PC-3 (cell line): ENCODE measurements around the gene LGALS13. TPM values are rescaled to one million over a fixed set of nuclear protein-coding genes. Genes with fewer than 3 reads are reported as not detected.

Source experiments
- ATAC-seq: fragments of 200-7000 bp; cut with Tn5 transposase; 2 replicates; pipeline ENCODE4 v1.9.1; 2020; ENCODE audit warnings: mild to moderate bottlenecking, moderate library complexity
- BruUV-seq: library from RNA; stranded (reverse); fragments of 400-500 nt; replicated peaks from 2 replicates; lab custom pipeline; 2021; lab: Mats Ljungman, UMichigan
- CTCF ChIA-PET: fragments of 300-600 bp; sonication (Branson Sonifier 250); formaldehyde crosslinking; loops from one replicate; lab custom pipeline; 2022; ENCODE audit warnings: antibody characterized with exemption; lab: Charles Lee
- POLR2A ChIA-PET: fragments of 300-600 bp; sonication (Branson Sonifier 250); formaldehyde crosslinking; loops from one replicate; lab custom pipeline; 2022; ENCODE audit warnings: antibody characterized with exemption; ENCODE audit not compliant: unreplicated experiment; lab: Charles Lee
- DNase-seq: peaks from one replicate; pipeline ENCODE4 v3.0.0-alpha.2; 2015
- H2AFZ ChIP-seq: fragments of 300-600 bp; sonication (generic); 2 replicates; pipeline ENCODE4 v1.6.0; 2016; ENCODE audit warnings: antibody characterized with exemption, low read length
- H3F3A ChIP-seq: fragments of 300-600 bp; sonication (generic); one replicate; pipeline ENCODE4 v1.6.0; 2017; ENCODE audit warnings: antibody characterized with exemption, low read length, control low read depth, mild to moderate bottlenecking; ENCODE audit not compliant: unreplicated experiment
- H3K27ac ChIP-seq: fragments of 300-600 bp; sonication (generic); 2 replicates; pipeline ENCODE4 v1.5.1; 2016; ENCODE audit warnings: mild to moderate bottlenecking, low read length
- H3K27me3 ChIP-seq: fragments of 300-600 bp; sonication (generic); 2 replicates; pipeline ENCODE4 v1.6.1; 2016; ENCODE audit warnings: low read length, mixed read lengths
- H3K36me3 ChIP-seq: fragments of 300-600 bp; sonication (generic); 2 replicates; pipeline ENCODE4 v1.6.1; 2016; ENCODE audit warnings: low read depth, mixed run types, low read length, mixed read lengths
- H3K4me1 ChIP-seq: fragments of 300-600 bp; sonication (generic); 2 replicates; pipeline ENCODE4 v1.5.1; 2016; ENCODE audit warnings: low read length; ENCODE audit not compliant: insufficient read depth
- H3K4me2 ChIP-seq: fragments of 300-600 bp; sonication (generic); 2 replicates; pipeline ENCODE4 v1.6.0; 2016; ENCODE audit warnings: low read length
- H3K4me3 ChIP-seq: fragments of 300-600 bp; sonication (generic); 2 replicates; pipeline ENCODE4 v1.5.1; 2016; ENCODE audit warnings: mild to moderate bottlenecking, low read length, mixed read lengths
- H3K79me2 ChIP-seq: fragments of 300-600 bp; sonication (generic); 2 replicates; pipeline ENCODE4 v1.6.1; 2017; ENCODE audit warnings: low read length, mixed read lengths
- H3K9ac ChIP-seq: fragments of 300-600 bp; sonication (generic); 2 replicates; pipeline ENCODE4 v1.6.0; 2016; ENCODE audit warnings: mild to moderate bottlenecking, low read length
- H3K9me2 ChIP-seq: fragments of 300-600 bp; sonication (generic); replicated peaks from 2 replicates; pipeline ENCODE4 v1.6.1; 2016; ENCODE audit warnings: mixed run types, low read length, mixed read lengths
- H3K9me3 ChIP-seq: fragments of 300-600 bp; sonication (generic); 2 replicates; pipeline ENCODE4 v1.6.1; 2016; ENCODE audit warnings: low read length, mixed read lengths
- H4K20me1 ChIP-seq: fragments of 300-600 bp; sonication (generic); 2 replicates; pipeline ENCODE4 v1.6.1; 2016; ENCODE audit warnings: low read length, mixed read lengths
- EZH2 ChIP-seq: fragments of 300-600 bp; sonication (generic); IDR thresholded peaks from one replicate; pipeline ENCODE4 v1.6.1; 2017; ENCODE audit warnings: antibody characterized with exemption, mild to moderate bottlenecking, low read length; ENCODE audit not compliant: unreplicated experiment
- EZH2phosphoT487 ChIP-seq: fragments of 300-600 bp; sonication (generic); IDR thresholded peaks from 2 replicates; pipeline ENCODE4 v1.6.1; 2018; ENCODE audit warnings: mild to moderate bottlenecking, antibody characterized with exemption, low read length, borderline replicate concordance
- intact Hi-C: fragments of 100-400 bp; cut with micrococcal nuclease; formaldehyde crosslinking; loops from 2 replicates; pipeline ENCODE4 v1.9.0; 2023
- total RNA-seq: library from RNA; depleted of rRNA; stranded (reverse); fragments of >200 nt; gene quantifications from 2 replicates; pipeline ENCODE4 v1.2.3, GENCODE V29; 2014
- TF ChIP-seq, protein P1 (sequence below): fragments of 300-600 bp; sonication (generic); conservative IDR thresholded peaks from 2 replicates; pipeline ENCODE4 v1.5.1; 2017; ENCODE audit warnings: antibody characterized with exemption, low read depth, mild to moderate bottlenecking, low read length

LGALS13 gene
- total RNA-seq, 1 experiment from 2014 or later, result not detected

DNA sequence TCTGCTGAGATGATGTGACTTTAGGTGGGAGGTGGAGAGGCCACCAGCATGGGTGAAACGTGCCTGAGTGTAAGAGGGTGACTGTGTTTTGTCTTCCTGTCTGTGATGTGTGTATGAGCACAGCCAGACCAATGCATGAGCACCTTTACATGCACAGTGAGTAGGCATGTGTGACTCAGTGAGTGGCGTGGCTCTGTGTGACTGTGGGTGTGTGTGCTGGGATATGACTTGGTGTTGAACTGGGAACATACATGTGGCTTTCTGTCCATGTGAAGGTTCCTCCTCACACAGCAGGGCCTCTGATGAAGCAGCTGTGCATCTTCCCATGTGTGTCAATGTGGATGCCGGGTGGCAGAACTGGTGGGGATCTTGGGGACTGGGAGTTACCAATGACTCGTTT is 19.9 kb upstream of the LGALS13 start:
- no peaks in the 10 kb centered on the region for H3F3A ChIP-seq
- H3K4me2 ChIP-seq, result no peak overlapping the region
- no peaks in the 10 kb centered on the region for H3K79me2 ChIP-seq
- no peak for DNase-seq
- no peak overlapping the region for H3K4me3 ChIP-seq
- peaks cover 30% of the 10 kb centered on the region for H3K27me3 ChIP-seq
- H3K4me1 ChIP-seq, result no peaks in the 10 kb centered on the region
- TF ChIP-seq EZH2phosphoT487 (no peak), EZH2 (no peak)
- TF ChIP-seq, protein P1, sequence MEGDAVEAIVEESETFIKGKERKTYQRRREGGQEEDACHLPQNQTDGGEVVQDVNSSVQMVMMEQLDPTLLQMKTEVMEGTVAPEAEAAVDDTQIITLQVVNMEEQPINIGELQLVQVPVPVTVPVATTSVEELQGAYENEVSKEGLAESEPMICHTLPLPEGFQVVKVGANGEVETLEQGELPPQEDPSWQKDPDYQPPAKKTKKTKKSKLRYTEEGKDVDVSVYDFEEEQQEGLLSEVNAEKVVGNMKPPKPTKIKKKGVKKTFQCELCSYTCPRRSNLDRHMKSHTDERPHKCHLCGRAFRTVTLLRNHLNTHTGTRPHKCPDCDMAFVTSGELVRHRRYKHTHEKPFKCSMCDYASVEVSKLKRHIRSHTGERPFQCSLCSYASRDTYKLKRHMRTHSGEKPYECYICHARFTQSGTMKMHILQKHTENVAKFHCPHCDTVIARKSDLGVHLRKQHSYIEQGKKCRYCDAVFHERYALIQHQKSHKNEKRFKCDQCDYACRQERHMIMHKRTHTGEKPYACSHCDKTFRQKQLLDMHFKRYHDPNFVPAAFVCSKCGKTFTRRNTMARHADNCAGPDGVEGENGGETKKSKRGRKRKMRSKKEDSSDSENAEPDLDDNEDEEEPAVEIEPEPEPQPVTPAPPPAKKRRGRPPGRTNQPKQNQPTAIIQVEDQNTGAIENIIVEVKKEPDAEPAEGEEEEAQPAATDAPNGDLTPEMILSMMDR, result no peak
- H2AFZ ChIP-seq, result no peak overlapping the region
- H3K36me3 ChIP-seq, result no peaks in the 10 kb centered on the region
- ChIA-PET CTCF (no interaction called here), POLR2A (no interaction called here)
- no peaks in the 10 kb centered on the region for H3K9me2 ChIP-seq
- no peak for ATAC-seq
- H4K20me1 ChIP-seq, result no peaks in the 10 kb centered on the region
- intact Hi-C loops, result no loop called here
- H3K9me3 ChIP-seq, result no peaks in the 10 kb centered on the region
- H3K27ac ChIP-seq, result no peak overlapping the region
- no TSS peak for BruUV-seq
- H3K9ac ChIP-seq, result no peak overlapping the region

DNA sequence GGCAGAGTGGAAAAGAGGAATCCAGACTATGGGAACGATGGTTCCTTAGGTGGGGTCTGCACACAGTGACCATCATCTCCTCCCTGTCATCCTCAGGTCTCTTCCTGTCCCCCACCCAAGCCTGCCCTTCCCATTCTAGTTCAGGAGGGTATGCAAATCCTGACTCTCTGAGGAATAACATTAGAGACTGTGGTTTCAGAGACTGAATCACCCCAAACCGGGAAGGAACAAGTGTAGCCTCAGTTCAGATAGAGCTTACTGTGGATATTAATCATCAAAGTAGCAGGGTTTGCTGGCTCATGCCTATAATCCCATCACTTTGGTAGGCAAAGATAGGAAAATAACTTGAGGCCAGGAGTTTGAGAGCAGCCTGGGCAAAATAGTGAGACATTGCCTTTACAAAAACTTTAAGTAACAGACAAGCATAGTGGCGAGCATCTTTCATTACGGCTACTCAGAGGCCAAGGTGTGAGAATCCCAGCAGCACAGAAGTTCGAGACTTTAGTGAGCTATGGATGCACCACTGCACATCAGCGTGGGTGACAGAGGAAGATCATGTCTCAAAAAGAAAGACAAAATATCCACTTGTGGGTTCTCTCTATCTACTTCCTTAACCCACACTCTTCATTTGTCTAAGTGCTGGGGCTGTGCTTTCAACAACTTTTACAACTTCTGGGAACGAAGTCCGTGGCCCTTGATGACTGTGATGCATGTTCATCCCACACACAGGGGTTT is 19.3 kb upstream of the LGALS13 start:
- intact Hi-C loops, result no loop called here
- Histone ChIP-seq H3F3A (no peaks in the 10 kb centered on the region), H3K79me2 (no peaks in the 10 kb centered on the region), H4K20me1 (no peaks in the 10 kb centered on the region), H3K27me3 (peaks cover 30% of the 10 kb centered on the region), H3K4me3 (no peak overlapping the region), H3K9me3 (no peaks in the 10 kb centered on the region), H3K36me3 (no peaks in the 10 kb centered on the region), H3K27ac (no peak overlapping the region), H3K9me2 (no peaks in the 10 kb centered on the region), H3K4me1 (no peaks in the 10 kb centered on the region), H3K9ac (no peak overlapping the region), H2AFZ (no peak overlapping the region), H3K4me2 (no peak overlapping the region)
- TF ChIP-seq EZH2 (no peak), EZH2phosphoT487 (no peak)
- TF ChIP-seq, protein P1, result no peak
- no peak for ATAC-seq
- ChIA-PET CTCF (no interaction called here), POLR2A (no interaction called here)
- DNase-seq, result no peak
- BruUV-seq, result no TSS peak

DNA sequence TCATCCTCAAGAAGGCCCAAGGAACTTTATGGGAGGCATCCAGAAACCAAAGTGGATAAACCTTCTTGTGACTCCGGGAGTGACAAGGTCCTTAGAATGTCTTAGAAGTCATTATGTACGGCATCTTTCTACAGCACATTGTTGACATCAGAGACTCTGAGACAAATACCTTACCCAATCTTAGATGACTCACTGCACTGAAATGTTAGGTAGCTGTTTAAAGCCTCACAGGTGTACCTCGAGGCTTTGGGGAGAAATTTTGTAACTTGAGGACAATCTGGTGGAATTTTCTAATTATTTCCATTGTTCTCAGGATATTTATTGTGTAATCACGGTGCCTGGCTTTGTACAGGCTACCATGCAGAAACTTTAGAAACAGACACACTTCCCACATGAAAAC is 14.8 kb upstream of the LGALS13 start:
- ChIA-PET POLR2A (no interaction called here), CTCF (no interaction called here)
- TF ChIP-seq, protein P1, result no peak
- TF ChIP-seq EZH2 (no peak), EZH2phosphoT487 (no peak)
- no TSS peak for BruUV-seq
- Histone ChIP-seq H3K4me2 (no peak overlapping the region), H3K4me3 (no peak overlapping the region), H3K9me3 (no peaks in the 10 kb centered on the region), H2AFZ (no peak overlapping the region), H3K27ac (no peak overlapping the region), H3K9ac (no peak overlapping the region), H3K79me2 (no peaks in the 10 kb centered on the region), H3K36me3 (no peaks in the 10 kb centered on the region), H3K9me2 (no peaks in the 10 kb centered on the region), H3F3A (no peaks in the 10 kb centered on the region), H4K20me1 (no peaks in the 10 kb centered on the region), H3K27me3 (peaks cover 27% of the 10 kb centered on the region), H3K4me1 (no peaks in the 10 kb centered on the region)
- DNase-seq, result peak; percentile 42
- ATAC-seq, result no peak
- intact Hi-C loops, result no loop called here
